HL-60/S4 treated with phorbol 12-myristate 13-acetate at 8.2 ng/mL for 4 days and 3 days (cell line): ENCODE measurements around the gene WDR74.

Experiments used
- in situ Hi-C: fragments of 300-500 bp; cut with MboI; formaldehyde crosslinking; loops from 2 replicates; pipeline ENCODE4 v1.15.0; 2022; ENCODE audit warnings: low sequenced_read_pairs

Gene WDR74

DNA sequence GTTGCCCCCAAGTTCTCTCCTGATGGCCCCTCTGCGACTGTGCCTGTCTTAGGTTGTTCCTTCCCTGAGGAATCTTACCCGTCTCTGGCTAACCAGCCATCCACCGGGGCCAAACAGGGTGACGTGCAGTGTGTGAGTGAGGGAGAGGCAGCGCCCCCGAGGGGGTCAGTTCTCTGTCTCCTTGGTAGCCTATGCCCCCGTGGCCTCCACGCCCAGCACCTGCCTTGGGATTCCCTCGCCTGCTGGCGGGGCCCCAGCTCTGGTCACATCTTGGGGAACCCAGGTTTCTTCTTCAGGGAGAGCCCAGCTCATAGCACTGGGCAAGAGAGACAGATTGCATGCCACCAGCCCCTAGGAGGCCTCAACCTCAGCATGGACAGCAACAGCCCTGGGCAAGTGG, 39.9 kb downstream of the WDR74 start:
- in situ Hi-C loops, result no loop called here

- in situ Hi-C loops, result no loop called here
Observed at GRCh38 chr11:62796281-62796680, 43.1 kb downstream of the WDR74 start.

DNA sequence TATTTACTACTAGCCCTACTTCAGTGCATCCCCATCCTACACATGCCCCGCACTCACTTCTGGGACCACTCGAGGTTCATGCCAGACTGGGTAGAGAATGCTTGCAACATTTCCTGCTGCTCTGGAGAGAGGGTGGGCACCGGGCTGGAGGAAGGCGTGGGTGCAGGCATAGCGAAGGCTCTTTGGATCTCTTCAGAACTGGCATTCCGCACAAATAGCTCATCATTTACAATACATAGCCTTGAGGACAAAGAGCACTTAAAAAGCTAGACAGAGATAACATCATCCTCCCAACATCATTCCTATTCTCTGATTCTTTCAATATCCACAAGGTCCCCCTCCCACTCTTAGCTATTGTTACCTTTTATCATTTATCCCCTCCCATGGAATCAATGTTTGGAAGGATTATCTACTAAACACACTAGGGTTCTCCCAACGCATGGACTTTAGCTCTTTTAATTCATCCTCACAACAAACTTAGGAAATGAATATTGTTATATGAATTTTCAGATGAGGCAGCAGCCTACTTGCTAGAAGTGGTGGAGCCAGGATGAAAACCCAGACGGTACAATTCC, 45.1 kb downstream of the WDR74 start:
- in situ Hi-C loops, result no loop called here

DNA sequence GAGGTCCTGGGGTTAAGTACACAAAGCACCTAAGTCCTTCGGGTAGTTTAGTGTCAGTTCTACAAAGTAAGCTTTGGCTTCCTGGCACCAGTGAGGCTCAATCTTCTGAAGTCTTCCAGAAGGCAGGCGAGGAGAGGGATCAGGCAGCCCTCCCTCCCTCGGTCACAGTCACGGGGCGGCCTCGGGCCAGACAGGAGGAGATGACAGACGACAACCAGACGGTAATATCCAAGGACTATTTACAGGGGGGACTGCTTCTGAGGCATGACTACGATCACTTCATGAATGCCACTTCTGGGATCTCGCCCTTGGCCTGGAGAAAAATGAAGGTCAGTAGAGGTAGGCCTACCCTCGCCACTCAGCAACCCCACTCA, 47.2 kb downstream of the WDR74 start:
- in situ Hi-C loops, result no loop called here

- in situ Hi-C loops, result no loop called here
Observed at GRCh38 chr11:62791501-62792201, 47.7 kb downstream of the WDR74 start, which contains the start of gene TMEM223. Gene TMEM223, minus strand, starts transcription at chr11:62792006. Its CDS starts 12 bp downstream, at chr11:62791994.

DNA sequence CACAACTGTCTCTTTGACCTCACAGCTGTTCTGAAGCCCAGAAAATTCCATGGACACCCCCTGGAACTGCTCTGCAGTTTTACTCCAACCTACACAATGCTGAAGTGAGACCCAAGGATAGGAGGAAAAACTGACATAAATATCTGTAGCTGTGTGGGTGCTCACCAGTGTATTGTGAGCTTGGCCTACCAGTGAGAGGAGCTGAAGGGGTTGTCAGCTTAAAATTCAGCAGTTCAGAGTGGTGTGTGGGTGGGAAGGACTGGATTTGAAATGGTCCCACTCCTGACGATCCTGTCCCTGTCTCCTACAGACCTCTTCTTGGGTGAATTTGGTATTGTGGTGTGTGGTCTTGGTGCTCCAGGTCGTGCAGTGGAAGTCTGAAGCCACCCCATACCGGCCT, 49.8 kb downstream of the WDR74 start:
- in situ Hi-C loops, result no loop called here

DNA sequence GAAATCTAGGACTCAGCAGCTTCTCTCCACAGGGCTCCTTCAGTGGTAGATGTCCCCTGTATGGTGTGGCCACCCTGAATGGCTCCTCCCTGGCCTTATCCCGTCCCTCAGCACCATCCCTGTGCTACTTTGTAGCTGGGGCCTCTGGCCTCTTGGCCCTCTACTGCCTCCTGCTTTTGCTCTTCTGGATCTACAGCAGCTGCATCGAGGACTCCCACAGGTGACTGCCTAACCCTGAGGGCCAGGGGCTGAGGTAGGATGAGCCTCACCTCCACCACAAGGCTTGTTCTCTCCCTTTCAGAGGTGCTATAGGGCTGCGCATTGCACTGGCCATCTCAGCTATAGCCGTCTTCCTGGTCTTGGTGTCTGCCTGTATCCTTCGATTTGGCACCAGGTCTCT, 50.4 kb downstream of the WDR74 start:
- in situ Hi-C loops, result no loop called here

DNA sequence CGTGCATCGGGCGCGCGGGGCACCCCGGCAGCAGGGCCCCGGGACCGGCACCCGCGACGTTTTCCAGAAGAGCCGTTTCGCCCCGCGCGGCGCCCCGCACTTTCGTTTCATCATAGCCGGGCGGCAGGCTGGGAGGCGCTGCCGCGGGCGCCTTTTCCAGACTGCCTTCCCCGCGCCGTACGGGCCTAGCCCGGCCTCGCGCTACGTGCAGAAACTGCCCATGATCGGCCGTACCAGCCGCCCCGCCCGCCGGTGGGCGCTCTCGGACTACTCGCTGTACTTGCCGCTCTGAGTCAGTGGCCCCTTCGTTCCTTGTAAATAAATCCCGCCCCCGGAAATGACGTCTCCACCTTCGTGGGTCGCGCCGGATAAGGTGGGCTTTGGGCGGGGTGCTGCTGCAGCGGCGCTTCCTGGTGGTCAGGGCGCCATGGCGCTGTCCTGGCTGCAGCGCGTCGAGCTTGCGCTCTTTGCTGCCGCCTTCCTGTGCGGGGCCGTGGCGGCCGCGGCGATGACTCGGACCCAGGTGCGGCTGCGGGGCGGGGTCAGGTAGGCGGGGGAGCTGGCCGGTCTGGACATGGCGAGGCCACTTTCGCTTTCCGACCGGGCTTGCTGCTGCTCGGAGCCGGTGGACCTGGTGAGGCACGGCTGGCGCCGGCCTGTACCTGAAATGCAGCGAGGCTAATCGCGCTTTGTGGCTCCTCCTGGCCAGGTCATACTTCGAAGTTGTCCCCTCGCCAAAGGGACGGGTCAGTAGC, 52.2 kb downstream of the WDR74 start, which contains the start of gene TMEM179B:
Gene TMEM179B (plus strand): TSS at position 398 of the 755 bp plus-strand sequence. CDS start 30 bp downstream, at position 428.
- in situ Hi-C loops, result no loop called here

GRCh38 chr11:62786318-62787004, 52.9 kb downstream of the WDR74 start:
- in situ Hi-C loops, result no loop called here
